Sigmoid colon (tissue), 7 donors: Measurements from ENCODE around the gene THBS4. TPM values are rescaled to one million over a fixed set of nuclear protein-coding genes. Genes with fewer than 3 reads are reported as not detected.
"Not testable (repeated sequence)": the region's sequence is repeated elsewhere in the genome, so short reads cannot be mapped to it uniquely, and the experiment has no call there.

ENCODE experiments used
- DNase-seq: peaks from one replicate; pipeline ENCODE4 v3.0.0-alpha.2; 2019
- H3K27ac ChIP-seq, 4 donors: fragments of 200-600 bp; sonication (generic); one replicate each; pipeline ENCODE4 v1.5.1; 2016 to 2019; ENCODE audit warnings: mild to moderate bottlenecking in 1 of 4
- H3K27me3 ChIP-seq, 3 donors: fragments of 200-600 bp; sonication (generic); one replicate each; pipeline ENCODE4 v1.5.1; 2019; ENCODE audit warnings: mild to moderate bottlenecking in 1 of 3
- H3K36me3 ChIP-seq, 4 donors: fragments of 200-600 bp; sonication (generic); one replicate each; pipeline ENCODE4 v1.5.1; 2016 to 2019
- H3K4me1 ChIP-seq, 4 donors: fragments of 200-600 bp; sonication (generic); one replicate each; pipeline ENCODE4 v1.5.1; 2017 to 2019
- H3K4me3 ChIP-seq, 4 donors: fragments of 200-600 bp; sonication (generic); one replicate each; pipeline ENCODE4 v1.5.1; 2017 to 2019; ENCODE audit warnings: mild to moderate bottlenecking in 2 of 4, moderate library complexity in 1 of 4
- H3K9me3 ChIP-seq, 4 donors: fragments of 200-600 bp in 3 of 4; sonication (generic) in 3 of 4; one replicate each; pipeline versions ENCODE4 v1.5.1 to v1.6.1; 2013 to 2019
- CTCF ChIP-seq, 4 experiments: fragments of 450-650 bp in 3 of 4; fragments of 200-600 bp in 1 of 4; IDR thresholded peaks; one replicate each; pipeline ENCODE4 v1.5.1; 2016 to 2019; ENCODE audit warnings: antibody characterized with exemption in 4 of 4, mild to moderate bottlenecking in 3 of 4, moderate library complexity in 2 of 4
- POLR2A ChIP-seq, 2 donors: fragments of 450-650 bp; IDR thresholded peaks; one replicate each; pipeline ENCODE4 v1.6.1; 2016; ENCODE audit warnings: antibody characterized with exemption in 2 of 2, mild to moderate bottlenecking in 2 of 2, moderate library complexity in 2 of 2
- POLR2AphosphoS5 ChIP-seq, 4 donors: sonication (generic); formaldehyde crosslinking; IDR thresholded peaks; one replicate each; pipeline ENCODE4 v1.6.1; 2017; ENCODE audit warnings: antibody characterized with exemption in 4 of 4
- WGBS, 2 donors: extraction: QIAGEN DNeasy Blood & Tissue Kit; methylation state at CpG; one replicate each; pipeline ENCODE4 v1.1.7; 2013; 5-methylcytosine and 5-hydroxymethylcytosine counted together
- intact Hi-C: fragments of 100-400 bp; cut with DNase I; formaldehyde crosslinking; loops from one replicate; pipeline ENCODE4 v1.15.1; 2023
- polyA plus RNA-seq, 3 donors: library from polyadenylated mRNA; stranded (reverse); fragments of 200-250 nt; gene quantifications; one replicate each; pipeline ENCODE4 v1.2.3, GENCODE V29; 2013
- total RNA-seq, 4 donors: library from RNA; depleted of rRNA; stranded (reverse); fragments of >200 nt; gene quantifications; one replicate each; pipeline ENCODE4 v1.1.0, GENCODE V29; 2016
- donor health status: healthy with polysubstance abuse.
- donor health status: Bipolar disorder and iron deficiency.
- donor health status: healthy.

Gene THBS4
- total and polyA plus RNA-seq, 7 donors, result 3.8 to 585 (median 62.1) TPM; not detected in 1

- H3K4me3 ChIP-seq, result peak overlapping the region; percentile 2 to 39 (median 32)
- TF ChIP-seq CTCF (IDR thresholded peaks at IDR 0.05), result peak; percentile 63 to 76 (median 68)
- TF ChIP-seq POLR2AphosphoS5 (IDR thresholded peaks at IDR 0.05), result no peak
- H3K27me3 ChIP-seq, result no peaks in the 10 kb centered on the region
- intact Hi-C loops, result loop anchor here (2.0 to 5.0 kb wide), 3 partner anchors 91 to 1061 kb away; partner anchors contain the start of gene MTX3
- DNase-seq, result peak; percentile 70
- H3K27ac ChIP-seq, result peak overlapping the region; percentile 62 to 76 (median 74)
- H3K9me3 ChIP-seq, result no peaks in the 10 kb centered on the region
- no peaks in the 10 kb centered on the region for H3K36me3 ChIP-seq
- 45 to 47% methylated on average over 19 of the region's 19 CpGs for WGBS, 2 donors
- H3K4me1 ChIP-seq, result peaks cover 0 to 14% (median 7%) of the 10 kb centered on the region in 4 donors
These were observed 48.1 kb downstream of the THBS4 start for GRCh38 chr5:80083101-80083890.

DNA sequence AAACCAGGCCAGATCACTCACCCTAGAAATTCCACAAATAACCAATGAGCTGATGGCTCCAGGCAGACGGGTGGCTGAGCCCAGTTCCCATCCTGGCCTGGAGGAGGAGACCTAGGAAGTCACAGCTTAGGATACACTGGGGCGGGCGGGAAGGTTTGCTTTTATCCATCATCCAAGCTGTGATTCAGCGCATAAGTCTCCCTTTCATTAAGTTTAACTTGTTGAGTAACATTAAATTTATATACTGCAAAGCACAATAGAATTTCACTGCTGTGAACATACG is 55.7 kb downstream of the THBS4 start:
- DNase-seq, result no peak
- Histone ChIP-seq H3K36me3 (no peaks in the 10 kb centered on the region), H3K9me3 (no peaks in the 10 kb centered on the region), H3K4me1 (peaks cover 0 to 14% (median 2%) of the 10 kb centered on the region in 4 donors), H3K27ac (no peak overlapping the region), H3K4me3 (no peak overlapping the region), H3K27me3 (no peaks in the 10 kb centered on the region)
- intact Hi-C loops, result loop anchor here (5.0 kb wide), 3 partner anchors 51 to 316 kb away; partner anchors contain the start of genes SERINC5 and ZFYVE16
- TF ChIP-seq CTCF (IDR thresholded peaks at IDR 0.05), result no peak
- WGBS, 2 donors, result 93 to 96% methylated on average over 5 of the region's 5 CpGs

DNA sequence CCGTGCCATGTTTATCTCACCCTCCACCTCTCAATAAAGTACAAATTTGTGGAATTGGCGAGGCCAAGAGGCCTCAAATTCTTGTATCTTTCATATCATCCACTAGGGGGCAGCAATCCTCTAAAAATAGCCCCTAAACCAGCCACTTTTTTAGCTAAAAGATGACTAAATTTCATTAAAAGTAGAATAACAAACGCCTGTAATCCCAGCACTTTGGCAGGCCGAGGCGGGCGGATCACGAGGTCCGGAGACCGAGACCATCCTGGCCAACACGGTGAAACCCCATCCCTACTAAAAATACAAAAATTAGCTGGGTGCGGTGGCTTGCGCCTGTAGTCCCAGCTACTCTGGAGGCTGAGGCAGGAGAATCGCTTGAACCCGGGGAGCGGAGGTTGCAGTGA is 56.6 kb downstream of the THBS4 start:
- peak; percentile 81 for DNase-seq
- H3K36me3 ChIP-seq, H3K9me3 ChIP-seq, H3K27me3 ChIP-seq: not testable (repeated sequence)
- TF ChIP-seq CTCF (IDR thresholded peaks at IDR 0.05), result peak; percentile 40 to 73 (median 67)
- intact Hi-C loops, result loop anchor here (1.0 to 5.0 kb wide), 5 partner anchors 51 to 316 kb away; partner anchors contain the start of genes SERINC5 and ZFYVE16
- Histone ChIP-seq H3K27ac (peak overlapping the region in 2 of 4 donors; percentile 29 to 33), H3K4me3 (peak overlapping the region in 1 of 4 donors; percentile 16), H3K4me1 (peaks cover 0 to 14% (median 2%) of the 10 kb centered on the region in 4 donors)
- WGBS, 2 donors, result 34 to 39% methylated on average over 15 of the region's 15 CpGs

DNA sequence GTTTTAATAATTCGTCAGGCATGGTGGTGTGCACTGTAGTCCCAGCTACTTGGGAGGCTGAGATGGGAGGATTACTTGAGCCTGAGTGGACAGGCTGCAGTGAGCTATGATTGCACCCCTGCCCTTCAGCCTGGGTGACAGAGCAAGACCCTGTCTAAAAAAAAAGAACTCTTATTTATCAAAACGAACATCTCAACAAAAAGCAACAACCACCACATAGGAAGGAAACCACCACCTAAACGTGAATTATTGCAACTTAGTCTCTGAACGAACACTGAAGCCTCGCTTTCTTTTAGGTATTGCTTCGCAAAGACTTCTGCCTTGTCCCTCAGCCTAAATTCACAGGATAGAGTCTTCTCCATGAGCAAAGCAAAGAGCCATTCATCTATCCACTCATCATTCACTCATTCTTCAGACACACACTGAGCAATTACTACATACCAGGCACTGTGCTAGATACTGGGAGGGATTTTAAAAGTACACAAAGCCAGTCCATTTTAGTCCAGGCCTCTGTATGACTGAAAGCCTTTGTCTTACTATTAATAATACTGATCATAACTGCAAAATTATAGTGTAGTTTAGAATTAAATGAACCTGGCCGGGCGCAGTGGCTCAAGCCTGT is 57.4 kb downstream of the THBS4 start:
- no peaks in the 10 kb centered on the region for H3K27me3 ChIP-seq
- no peak overlapping the region for H3K4me3 ChIP-seq
- no peaks in the 10 kb centered on the region for H3K9me3 ChIP-seq
- DNase-seq, result no peak
- intact Hi-C loops, result loop anchor here (1.0 to 5.0 kb wide), 5 partner anchors 50 to 315 kb away; partner anchors contain the start of genes SERINC5 and ZFYVE16
- 79 to 89% methylated on average over 8 of the region's 8 CpGs for WGBS, 2 donors
- H3K4me1 ChIP-seq, result peaks cover 0 to 14% (median 2%) of the 10 kb centered on the region in 4 donors
- TF ChIP-seq POLR2A (IDR thresholded peaks at IDR 0.05), result no peak
- no peaks in the 10 kb centered on the region for H3K36me3 ChIP-seq
- peak overlapping the region in 2 of 4 donors; percentile 29 to 33 for H3K27ac ChIP-seq

- no peak for DNase-seq
- intact Hi-C loops, result loop anchor here (2.0 to 5.0 kb wide), 4 partner anchors 49 to 314 kb away; partner anchors contain the start of genes SERINC5 and ZFYVE16
- Histone ChIP-seq H3K27me3 (no peaks in the 10 kb centered on the region), H3K27ac (peak overlapping the region in 1 of 4 donors; percentile 42), H3K36me3 (no peaks in the 10 kb centered on the region), H3K4me1 (peaks cover 0 to 14% (median 2%) of the 10 kb centered on the region in 4 donors), H3K9me3 (no peaks in the 10 kb centered on the region), H3K4me3 (no peak overlapping the region)
- TF ChIP-seq POLR2AphosphoS5 (IDR thresholded peaks at IDR 0.05), result no peak
- no peak for TF ChIP-seq POLR2A (IDR thresholded peaks at IDR 0.05)
- TF ChIP-seq CTCF (IDR thresholded peaks at IDR 0.05), result no peak
- WGBS, 2 donors, result 36 to 73% methylated on average over 8 of the region's 8 CpGs
These were observed 58.6 kb downstream of the THBS4 start for GRCh38 chr5:80093796-80094195.
